ENCODE results near the gene MLLT6.

The MLLT6 gene

GRCh38 chr17:38741461-38741860, 36.4 kb downstream of the MLLT6 start:
- DNase-seq (ENCODE audit: extremely low read depth in 1 of 2, low read depth in 1 of 2): no peak

GRCh38 chr17:38741921-38742410, 36.9 kb downstream of the MLLT6 start:
- DNase-seq (ENCODE audit: extremely low read depth in 1 of 2, low read depth in 1 of 2): no peak

GRCh38 chr17:38742411-38743308, 37.6 kb downstream of the MLLT6 start:
- no peak for DNase-seq (ENCODE audit: extremely low read depth in 1 of 2, low read depth in 1 of 2)

- no peak for DNase-seq (ENCODE audit: extremely low read depth in 1 of 2, low read depth in 1 of 2)
Measured at GRCh38 chr17:38743556-38744171, 38.6 kb downstream of the MLLT6 start.

- no peak for DNase-seq (ENCODE audit: extremely low read depth in 1 of 2, low read depth in 1 of 2)
Measured at GRCh38 chr17:38745545-38745944, 40.5 kb downstream of the MLLT6 start.

GRCh38 chr17:38746004-38746848, 41.2 kb downstream of the MLLT6 start:
- DNase-seq (ENCODE audit: extremely low read depth in 1 of 2, low read depth in 1 of 2): no peak

GRCh38 chr17:38746849-38747462, 41.9 kb downstream of the MLLT6 start:
- DNase-seq (ENCODE audit: extremely low read depth in 1 of 2, low read depth in 1 of 2): no peak

- DNase-seq (ENCODE audit: extremely low read depth in 1 of 2, low read depth in 1 of 2): no peak
Measured at GRCh38 chr17:38747463-38748148, 42.5 kb downstream of the MLLT6 start.

- DNase-seq (ENCODE audit: extremely low read depth in 1 of 2, low read depth in 1 of 2): no peak
Measured at GRCh38 chr17:38748149-38748891, 43.2 kb downstream of the MLLT6 start, which contains the start of gene PCGF2. PCGF2 (minus strand) TSS chr17:38748336; CDS start chr17:38740402, 7,934 bp downstream.

GRCh38 chr17:38748892-38749222, 43.8 kb downstream of the MLLT6 start:
- no peak for DNase-seq (ENCODE audit: extremely low read depth in 1 of 2, low read depth in 1 of 2)

GRCh38 chr17:38749223-38750043, 44.4 kb downstream of the MLLT6 start:
- DNase-seq (ENCODE audit: extremely low read depth in 1 of 2, low read depth in 1 of 2): no peak

GRCh38 chr17:38750044-38750311, 44.9 kb downstream of the MLLT6 start:
- no peak for DNase-seq (ENCODE audit: extremely low read depth in 1 of 2, low read depth in 1 of 2)

GRCh38 chr17:38750312-38751121, 45.4 kb downstream of the MLLT6 start:
- DNase-seq (ENCODE audit: extremely low read depth in 1 of 2, low read depth in 1 of 2): no peak

- no peak for DNase-seq (ENCODE audit: extremely low read depth in 1 of 2, low read depth in 1 of 2)
Measured at GRCh38 chr17:38751144-38751807, 46.2 kb downstream of the MLLT6 start.

GRCh38 chr17:38751808-38752307, 46.8 kb downstream of the MLLT6 start:
- DNase-seq (ENCODE audit: extremely low read depth in 1 of 2, low read depth in 1 of 2): peak; percentile 54 to 62

- DNase-seq (ENCODE audit: extremely low read depth in 1 of 2, low read depth in 1 of 2): peak; percentile 93 to 98
Measured at GRCh38 chr17:38752308-38753070, 47.4 kb downstream of the MLLT6 start, which contains the start of gene PSMB3. PSMB3 (plus strand) TSS chr17:38752741; CDS start chr17:38752827, 86 bp downstream.

All from stimulated activated CD8-positive, alpha-beta memory T cell treated with anti-CD3 and anti-CD28 coated beads, Interleukin-7, amount 100 ng/mL, for 48 hours (primary cell).